OCI-LY7 (cell line): ENCODE measurements around the gene STAT6.

Experiments used
- CTCF ChIP-seq: fragments of 200-600 bp; sonication (generic); conservative IDR thresholded peaks from 2 replicates; pipeline ENCODE4 v1.5.1; 2014; ENCODE audit warnings: mild to moderate bottlenecking, antibody characterized with exemption, low read length, moderate library complexity, mixed read lengths
- EZH2phosphoT487 ChIP-seq: fragments of 200-600 bp; sonication (generic); IDR thresholded peaks from 2 replicates; pipeline ENCODE4 v1.6.1; 2018; ENCODE audit warnings: low read depth, borderline replicate concordance, mild to moderate bottlenecking, mixed run types, antibody characterized with exemption, low read length, moderate library complexity, mixed read lengths

GRCh38 chr12:57085999-57086492 lies 25.1 kb downstream of the STAT6 start:
- no peak for TF ChIP-seq CTCF
- TF ChIP-seq EZH2phosphoT487: no peak
